GM12873 (cell line): Measurements from ENCODE around the gene SLC7A7.

Experiments used
- CTCF ChIP-seq: IDR thresholded peaks from 2 replicates; pipeline ENCODE4 v1.5.1; 2012; ENCODE audit warnings: low read depth, mild to moderate bottlenecking, moderate library complexity, low read length, control low read depth; ENCODE audit not compliant: insufficient read depth; ENCODE audit errors: missing control alignments

The SLC7A7 gene

GRCh38 chr14:22753586-22753985, 61.6 kb downstream of the SLC7A7 start:
- no peak for TF ChIP-seq CTCF

GRCh38 chr14:22752422-22752821, 62.8 kb downstream of the SLC7A7 start:
- no peak for TF ChIP-seq CTCF

- TF ChIP-seq CTCF: no peak
These were observed 66.6 kb downstream of the SLC7A7 start for GRCh38 chr14:22748631-22749068.

- no peak for TF ChIP-seq CTCF
These were observed 67.0 kb downstream of the SLC7A7 start for GRCh38 chr14:22748206-22748605.

- TF ChIP-seq CTCF: no peak
These were observed 67.5 kb downstream of the SLC7A7 start for GRCh38 chr14:22747769-22748168.

GRCh38 chr14:22740020-22740419, 75.2 kb downstream of the SLC7A7 start:
- TF ChIP-seq CTCF: no peak

GRCh38 chr14:22739423-22739822, 75.8 kb downstream of the SLC7A7 start:
- TF ChIP-seq CTCF: no peak
